GM12864 (cell line): ENCODE data around the gene C1orf174.

Experiments used
- DNase-seq: peaks from one replicate; pipeline ENCODE4 v3.0.0-alpha.2; 2011; ENCODE audit warnings: low read depth
- H3K4me3 ChIP-seq: 2 replicates; pipeline ENCODE4 v1.5.1; 2011; ENCODE audit warnings: mild to moderate bottlenecking, low read depth, low read length, control low read depth
- CTCF ChIP-seq: IDR thresholded peaks from 2 replicates; pipeline ENCODE4 v1.5.1; 2011; ENCODE audit warnings: low read depth, mild to moderate bottlenecking, moderate library complexity, low read length, control low read depth, inconsistent platforms; ENCODE audit errors: missing control alignments

The C1orf174 gene

GRCh38 chr1:3904843-3905185 is 4.7 kb upstream of the C1orf174 start:
- no peak for TF ChIP-seq CTCF
- no peak for DNase-seq
- H3K4me3 ChIP-seq = no peak overlapping the region

GRCh38 chr1:3904006-3904842 is 4.2 kb upstream of the C1orf174 start:
- DNase-seq = no peak
- TF ChIP-seq CTCF = no peak
- H3K4me3 ChIP-seq = no peak overlapping the region

- H3K4me3 ChIP-seq = no peak overlapping the region
- no peak for DNase-seq
These were observed 3.3 kb upstream of the C1orf174 start for GRCh38 chr1:3903141-3904005.

GRCh38 chr1:3902571-3903091 is 2.6 kb upstream of the C1orf174 start:
- TF ChIP-seq CTCF = no peak

More at GRCh38 chr1:3903141-3904005, 3.3 kb upstream of the C1orf174 start:
- no peak for TF ChIP-seq CTCF

GRCh38 chr1:3902111-3902511 is 2.0 kb upstream of the C1orf174 start:
- TF ChIP-seq CTCF = no peak
- DNase-seq = no peak
- no peak overlapping the region for H3K4me3 ChIP-seq

More at GRCh38 chr1:3902571-3903091, 2.6 kb upstream of the C1orf174 start:
- no peak overlapping the region for H3K4me3 ChIP-seq
- DNase-seq = no peak

- TF ChIP-seq CTCF = no peak
- H3K4me3 ChIP-seq = peak overlapping the region; percentile 95
- DNase-seq = peak; percentile 84
These were observed 977 bp upstream of the C1orf174 start for GRCh38 chr1:3900969-3901529.
